ENCODE data around the gene NEK6.

The NEK6 gene

GRCh38 chr9:124359426-124359825 is 101.7 kb downstream of the NEK6 start:
- no peak for DNase-seq

GRCh38 chr9:124359855-124360678 is 102.3 kb downstream of the NEK6 start:
- DNase-seq, result no peak

GRCh38 chr9:124361128-124361527 is 103.4 kb downstream of the NEK6 start:
- no peak for DNase-seq

GRCh38 chr9:124363326-124364096 is 105.8 kb downstream of the NEK6 start:
- no peak for DNase-seq

- no peak for DNase-seq
Observed at GRCh38 chr9:124364141-124364540, 106.4 kb downstream of the NEK6 start.

- DNase-seq, result no peak
Observed at GRCh38 chr9:124365036-124365435, 107.3 kb downstream of the NEK6 start.

- DNase-seq, result no peak
Observed at GRCh38 chr9:124366476-124367220, 108.9 kb downstream of the NEK6 start.

- no peak for DNase-seq
Observed at GRCh38 chr9:124368692-124369091, 110.9 kb downstream of the NEK6 start.

- no peak for DNase-seq
Observed at GRCh38 chr9:124369231-124369797, 111.6 kb downstream of the NEK6 start.

GRCh38 chr9:124370896-124371582 is 113.3 kb downstream of the NEK6 start:
- DNase-seq, result no peak

- no peak for DNase-seq
Observed at GRCh38 chr9:124372038-124372437, 114.3 kb downstream of the NEK6 start.

GRCh38 chr9:124373386-124373785 is 115.6 kb downstream of the NEK6 start:
- DNase-seq, result no peak

GRCh38 chr9:124373851-124374250 is 116.1 kb downstream of the NEK6 start:
- DNase-seq, result no peak

GRCh38 chr9:124375726-124376125 is 118.0 kb downstream of the NEK6 start:
- DNase-seq, result no peak

- no peak for DNase-seq
Observed at GRCh38 chr9:124376329-124376728, 118.6 kb downstream of the NEK6 start.

- no peak for DNase-seq
Observed at GRCh38 chr9:124377551-124378406, 120.0 kb downstream of the NEK6 start.

- no peak for DNase-seq
Observed at GRCh38 chr9:124381170-124381945, 123.6 kb downstream of the NEK6 start.

GRCh38 chr9:124384210-124384609 is 126.5 kb downstream of the NEK6 start:
- no peak for DNase-seq

GRCh38 chr9:124384846-124385245 is 127.1 kb downstream of the NEK6 start:
- no peak for DNase-seq

GRCh38 chr9:124385623-124386022 is 127.9 kb downstream of the NEK6 start:
- DNase-seq, result no peak

- no peak for DNase-seq
Observed at GRCh38 chr9:124386201-124386600, 128.5 kb downstream of the NEK6 start.
